ENCODE results near the gene CYP4V2. TPM values are rescaled to one million over a fixed set of nuclear protein-coding genes. Genes with fewer than 3 reads are reported as not detected.

CYP4V2 gene
- total RNA-seq, 1 experiment from 2014 or later: 8.6 TPM

DNA sequence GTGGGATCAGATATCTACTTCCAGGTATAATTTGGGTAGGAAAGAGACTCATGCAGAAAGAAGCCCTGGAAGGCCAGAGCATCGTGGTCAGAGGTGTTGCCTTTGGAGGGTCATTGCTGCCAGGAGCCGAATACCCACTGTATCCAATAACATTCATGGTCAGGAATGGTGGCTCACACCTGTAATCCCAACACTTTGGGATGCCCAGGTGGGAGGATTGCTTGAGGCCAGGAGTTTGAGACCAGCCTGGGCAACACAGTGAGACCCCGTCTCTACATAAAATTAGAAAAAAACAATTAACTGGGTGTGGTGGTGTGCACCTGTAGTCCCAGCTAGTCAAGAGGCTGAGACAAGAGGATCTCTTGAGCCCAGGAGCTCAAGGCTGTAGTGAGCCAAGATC, 63.8 kb downstream of the CYP4V2 start (continued):
- no peak for TF ChIP-seq JUND (IDR thresholded peaks at IDR 0.05)
- no peak for TF ChIP-seq SP1 (IDR thresholded peaks at IDR 0.05; ENCODE audit: low read depth)
- TF ChIP-seq POLR2AphosphoS5 (IDR thresholded peaks at IDR 0.05; ENCODE audit: low read depth, low read length): no peak
- TF ChIP-seq ZFX (IDR thresholded peaks at IDR 0.05): no peak
- no peak for TF ChIP-seq RAD21 (IDR thresholded peaks at IDR 0.05; ENCODE audit: low read depth)
- TF ChIP-seq CBX3 (IDR thresholded peaks at IDR 0.05; ENCODE audit: low read depth): no peak
- TF ChIP-seq POLR2A (IDR thresholded peaks at IDR 0.05; ENCODE audit: borderline replicate concordance, extremely low read depth, insufficient read depth, insufficient read length): no peak

DNA sequence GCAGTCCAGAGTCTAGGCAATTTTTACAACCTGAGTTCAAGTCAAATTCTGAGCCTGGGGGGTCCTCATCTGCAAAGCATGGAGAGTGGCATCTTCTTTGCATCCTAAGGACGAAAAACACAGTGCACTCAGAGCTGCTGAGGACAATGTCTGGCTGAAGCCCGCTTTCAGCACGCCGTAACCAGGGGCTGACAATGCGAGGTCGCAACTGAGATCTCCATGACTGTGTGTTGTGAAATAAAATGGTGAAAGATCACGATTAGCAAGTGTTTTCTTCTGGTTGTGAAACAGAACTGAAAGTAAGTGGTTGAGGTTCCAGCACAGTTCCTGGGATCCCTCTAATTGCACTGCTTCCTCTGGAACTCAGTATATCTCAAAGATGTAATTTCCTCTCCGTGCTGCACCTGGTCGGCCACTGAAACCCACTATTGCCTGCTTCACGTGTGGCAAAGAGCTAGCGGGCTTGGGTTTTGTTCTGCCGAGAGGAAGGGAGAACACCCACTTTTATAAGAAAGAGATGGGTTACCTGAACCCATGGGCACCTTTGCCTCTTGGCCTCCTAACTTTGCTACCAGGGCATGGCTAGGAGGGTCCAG, 66.9 kb downstream of the CYP4V2 start:
- intact Hi-C loops (cut with micrococcal nuclease): no loop called here
- Histone ChIP-seq H3K4me1 (ENCODE audit: control insufficient read depth in 1 of 2, insufficient read depth in 2 of 2, low read length in 2 of 2) (peaks cover 0 to 4% of the 10 kb centered on the region in 2 experiments; a peak in 1 of 4 replicates), H3K4me3 (replicated peaks in 1 of 2; ENCODE audit: low read depth in 1 of 2, low read length in 2 of 2) (no peak overlapping the region), H3K27ac (ENCODE audit: low read depth, low read length) (no peak overlapping the region), H3K9ac (ENCODE audit: low read length) (no peak overlapping the region), H3K9me3 (ENCODE audit: control insufficient read depth in 1 of 2, insufficient read depth in 1 of 2, low read depth in 1 of 2, low read length in 2 of 2) (no peaks in the 10 kb centered on the region), H3K27me3 (ENCODE audit: insufficient read depth, low read length) (no peaks in the 10 kb centered on the region), H2AFZ (ENCODE audit: low read depth, low read length, poor library complexity, severe bottlenecking) (no peak overlapping the region), H3K36me3 (ENCODE audit: control insufficient read depth in 1 of 2, insufficient read depth in 2 of 2, low read length in 2 of 2) (no peaks in the 10 kb centered on the region), H3K79me2 (ENCODE audit: insufficient read depth, low read length) (no peaks in the 10 kb centered on the region), H3K4me2 (ENCODE audit: low read length) (no peak overlapping the region), H3K9me2 (ENCODE audit: insufficient read depth) (no peaks in the 10 kb centered on the region), H4K20me1 (ENCODE audit: insufficient read depth) (no peaks in the 10 kb centered on the region)
- no TSS peak for BruUV-seq (replicated peaks)
- DNase-seq (ENCODE audit: low read depth, low spot score) (no peak), ATAC-seq (no peak)
- POLR2A ChIA-PET: no interaction called here
- CTCF ChIA-PET: no interaction called here
- no peak for TF ChIP-seq EGR1 (IDR thresholded peaks at IDR 0.05; ENCODE audit: low read depth)
- TF ChIP-seq, protein P1, sequence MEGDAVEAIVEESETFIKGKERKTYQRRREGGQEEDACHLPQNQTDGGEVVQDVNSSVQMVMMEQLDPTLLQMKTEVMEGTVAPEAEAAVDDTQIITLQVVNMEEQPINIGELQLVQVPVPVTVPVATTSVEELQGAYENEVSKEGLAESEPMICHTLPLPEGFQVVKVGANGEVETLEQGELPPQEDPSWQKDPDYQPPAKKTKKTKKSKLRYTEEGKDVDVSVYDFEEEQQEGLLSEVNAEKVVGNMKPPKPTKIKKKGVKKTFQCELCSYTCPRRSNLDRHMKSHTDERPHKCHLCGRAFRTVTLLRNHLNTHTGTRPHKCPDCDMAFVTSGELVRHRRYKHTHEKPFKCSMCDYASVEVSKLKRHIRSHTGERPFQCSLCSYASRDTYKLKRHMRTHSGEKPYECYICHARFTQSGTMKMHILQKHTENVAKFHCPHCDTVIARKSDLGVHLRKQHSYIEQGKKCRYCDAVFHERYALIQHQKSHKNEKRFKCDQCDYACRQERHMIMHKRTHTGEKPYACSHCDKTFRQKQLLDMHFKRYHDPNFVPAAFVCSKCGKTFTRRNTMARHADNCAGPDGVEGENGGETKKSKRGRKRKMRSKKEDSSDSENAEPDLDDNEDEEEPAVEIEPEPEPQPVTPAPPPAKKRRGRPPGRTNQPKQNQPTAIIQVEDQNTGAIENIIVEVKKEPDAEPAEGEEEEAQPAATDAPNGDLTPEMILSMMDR (IDR thresholded peaks at IDR 0.05 in 2 of 3, conservative IDR thresholded peaks at IDR 0.05 in 1 of 3; ENCODE audit: borderline replicate concordance in 1 of 3, insufficient read depth in 1 of 3, low read depth in 2 of 3, low read length in 2 of 3): no peak
- TF ChIP-seq ELF1 (IDR thresholded peaks at IDR 0.05; ENCODE audit: borderline replicate concordance, low read depth): no peak
- TF ChIP-seq, protein P2, sequence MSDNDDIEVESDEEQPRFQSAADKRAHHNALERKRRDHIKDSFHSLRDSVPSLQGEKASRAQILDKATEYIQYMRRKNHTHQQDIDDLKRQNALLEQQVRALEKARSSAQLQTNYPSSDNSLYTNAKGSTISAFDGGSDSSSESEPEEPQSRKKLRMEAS (IDR thresholded peaks at IDR 0.05): no peak
- RAD21 ChIA-PET (ENCODE audit: low non-redundant PET in 1 of 2, low total read pairs in 2 of 2, uncharacterized antibody in 2 of 2, unreplicated experiment in 2 of 2): no interaction called here

Measured in HCT116 (cell line).